ENCODE results near the gene UBXN4. TPM values are rescaled to one million over a fixed set of nuclear protein-coding genes. Genes with fewer than 3 reads are reported as not detected.
"Not testable (repeated sequence)": the region's sequence is repeated elsewhere in the genome, so short reads cannot be mapped to it uniquely, and the experiment has no call there.

UBXN4 gene
- total RNA-seq, 3 donors from 2014 or later (not counting 1 experiment from before 2014, with no cell fraction given) = 129 to 153 (median 150) TPM

GRCh38 chr2:135803278-135803677 lies 61.6 kb downstream of the UBXN4 start:
- Mint-ChIP-seq H3K36me3 (no peaks in the 10 kb centered on the region), H3K4me3 (no peak overlapping the region), H3K9me3 (peaks cover 0 to 2% of the 10 kb centered on the region in 2 donors), H3K4me1 (no peaks in the 10 kb centered on the region), H3K27ac (no peak overlapping the region), H3K27me3 (ENCODE audit: low read depth in 2 of 2) (no peaks in the 10 kb centered on the region)
- no peaks in the 10 kb centered on the region for H3K27me3 ChIP-seq (ENCODE audit: control insufficient read depth, insufficient read depth, low read length)
- H3K4me3 ChIP-seq (ENCODE audit: low read length) = no peak overlapping the region
- intact Hi-C loops (cut with micrococcal nuclease) = no loop called here
- no peaks in the 10 kb centered on the region for H3K36me3 ChIP-seq (ENCODE audit: control insufficient read depth, insufficient read depth, low read length)
- no peaks in the 10 kb centered on the region for H3K4me1 ChIP-seq (ENCODE audit: control insufficient read depth, insufficient read depth, low read length)
- 97% methylated on average over 2 of the region's 2 CpGs for WGBS (ENCODE audit: insufficient coverage)
- ATAC-seq (no peak), DNase-seq (no peak)
- no peak overlapping the region for H3K27ac ChIP-seq (ENCODE audit: low read length)
- H3K9me3 ChIP-seq (ENCODE audit: control insufficient read depth, insufficient read depth, low read length) = peaks cover 14% of the 10 kb centered on the region
- TF ChIP-seq CTCF (IDR thresholded peaks at IDR 0.05) = no peak

- whole genome bisulfite sequencing (ENCODE audit: insufficient coverage) = 91% methylated on average over 3 of the region's 3 CpGs
- H3K9me3 Mint-ChIP-seq; H3K36me3 ChIP-seq (ENCODE audit: control insufficient read depth, insufficient read depth, low read length); H3K27me3 Mint-ChIP-seq (ENCODE audit: low read depth in 2 of 2); H3K27me3 ChIP-seq (ENCODE audit: control insufficient read depth, insufficient read depth, low read length); H3K4me1 ChIP-seq (ENCODE audit: control insufficient read depth, insufficient read depth, low read length); H3K4me3 ChIP-seq (ENCODE audit: low read length); H3K9me3 ChIP-seq (ENCODE audit: control insufficient read depth, insufficient read depth, low read length); H3K4me3 Mint-ChIP-seq; H3K4me1 Mint-ChIP-seq; DNase-seq; H3K27ac ChIP-seq (ENCODE audit: low read length); H3K27ac Mint-ChIP-seq; ATAC-seq; H3K36me3 Mint-ChIP-seq; intact Hi-C loops (cut with micrococcal nuclease): not testable (repeated sequence)
Observed at GRCh38 chr2:135807874-135808273, 66.2 kb downstream of the UBXN4 start.

GRCh38 chr2:135812907-135813511 lies 71.4 kb downstream of the UBXN4 start:
- H3K36me3 Mint-ChIP-seq = no peaks in the 10 kb centered on the region
- WGBS (ENCODE audit: insufficient coverage) = 91% methylated on average over 2 of the region's 2 CpGs

GRCh38 chr2:135815269-135815668 lies 73.6 kb downstream of the UBXN4 start:
- no peak for DNase-seq
- Mint-ChIP-seq H3K4me3 (no peak overlapping the region), H3K4me1 (peaks cover 3% of the 10 kb centered on the region in 2 donors), H3K27me3 (ENCODE audit: low read depth in 2 of 2) (peaks cover 0 to 3% of the 10 kb centered on the region in 2 donors), H3K27ac (no peak overlapping the region), H3K9me3 (no peaks in the 10 kb centered on the region), H3K36me3 (no peaks in the 10 kb centered on the region)
- no peak for ATAC-seq
- no peaks in the 10 kb centered on the region for H3K9me3 ChIP-seq (ENCODE audit: control insufficient read depth, insufficient read depth, low read length)
- intact Hi-C loops (cut with micrococcal nuclease) = no loop called here
- H3K4me3 ChIP-seq (ENCODE audit: low read length) = no peak overlapping the region
- TF ChIP-seq CTCF (IDR thresholded peaks at IDR 0.05) = no peak
- no peak overlapping the region for H3K27ac ChIP-seq (ENCODE audit: low read length)
- 74% methylated on average over 2 of the region's 3 CpGs for WGBS (ENCODE audit: insufficient coverage)
- no peaks in the 10 kb centered on the region for H3K36me3 ChIP-seq (ENCODE audit: control insufficient read depth, insufficient read depth, low read length)
- peaks cover 7% of the 10 kb centered on the region for H3K4me1 ChIP-seq (ENCODE audit: control insufficient read depth, insufficient read depth, low read length)
- no peaks in the 10 kb centered on the region for H3K27me3 ChIP-seq (ENCODE audit: control insufficient read depth, insufficient read depth, low read length)

More at GRCh38 chr2:135812907-135813511, 71.4 kb downstream of the UBXN4 start:
- Histone ChIP-seq H3K4me3 (ENCODE audit: low read length) (no peak overlapping the region), H3K27me3 (ENCODE audit: control insufficient read depth, insufficient read depth, low read length) (no peaks in the 10 kb centered on the region), H3K36me3 (ENCODE audit: control insufficient read depth, insufficient read depth, low read length) (no peaks in the 10 kb centered on the region), H3K27ac (ENCODE audit: low read length) (no peak overlapping the region), H3K4me1 (ENCODE audit: control insufficient read depth, insufficient read depth, low read length) (no peaks in the 10 kb centered on the region), H3K9me3 (ENCODE audit: control insufficient read depth, insufficient read depth, low read length) (no peaks in the 10 kb centered on the region)
- no peaks in the 10 kb centered on the region for H3K4me1 Mint-ChIP-seq
- H3K4me3 Mint-ChIP-seq = no peak overlapping the region
- intact Hi-C loops (cut with micrococcal nuclease) = no loop called here
- no peak overlapping the region for H3K27ac Mint-ChIP-seq
- H3K9me3 Mint-ChIP-seq = no peaks in the 10 kb centered on the region
- DNase-seq (no peak), ATAC-seq (no peak)
- peaks cover 0 to 3% of the 10 kb centered on the region in 2 donors for H3K27me3 Mint-ChIP-seq (ENCODE audit: low read depth in 2 of 2)
- TF ChIP-seq CTCF (IDR thresholded peaks at IDR 0.05) = no peak

Data from natural killer cell (primary cell).